Stimulated activated CD4-positive, alpha-beta T cell treated with anti-CD3 and anti-CD28 coated beads, Interleukin-15, amount 100 ng/mL, for 48 hours (primary cell): Measurements from ENCODE around the gene ASPSCR1.
A peak's percentile ranks its signal among the peaks of the same experiment; 100 is the strongest.
"Not testable (repeated sequence)": the region's sequence is repeated elsewhere in the genome, so short reads cannot be mapped to it uniquely, and the experiment has no call there.

Experiments used
- DNase-seq, 2 donors: peaks; one replicate each; pipeline ENCODE4 v3.0.0-alpha.2; 2020; ENCODE audit warnings: low read depth in 2 of 2

Gene ASPSCR1

DNA sequence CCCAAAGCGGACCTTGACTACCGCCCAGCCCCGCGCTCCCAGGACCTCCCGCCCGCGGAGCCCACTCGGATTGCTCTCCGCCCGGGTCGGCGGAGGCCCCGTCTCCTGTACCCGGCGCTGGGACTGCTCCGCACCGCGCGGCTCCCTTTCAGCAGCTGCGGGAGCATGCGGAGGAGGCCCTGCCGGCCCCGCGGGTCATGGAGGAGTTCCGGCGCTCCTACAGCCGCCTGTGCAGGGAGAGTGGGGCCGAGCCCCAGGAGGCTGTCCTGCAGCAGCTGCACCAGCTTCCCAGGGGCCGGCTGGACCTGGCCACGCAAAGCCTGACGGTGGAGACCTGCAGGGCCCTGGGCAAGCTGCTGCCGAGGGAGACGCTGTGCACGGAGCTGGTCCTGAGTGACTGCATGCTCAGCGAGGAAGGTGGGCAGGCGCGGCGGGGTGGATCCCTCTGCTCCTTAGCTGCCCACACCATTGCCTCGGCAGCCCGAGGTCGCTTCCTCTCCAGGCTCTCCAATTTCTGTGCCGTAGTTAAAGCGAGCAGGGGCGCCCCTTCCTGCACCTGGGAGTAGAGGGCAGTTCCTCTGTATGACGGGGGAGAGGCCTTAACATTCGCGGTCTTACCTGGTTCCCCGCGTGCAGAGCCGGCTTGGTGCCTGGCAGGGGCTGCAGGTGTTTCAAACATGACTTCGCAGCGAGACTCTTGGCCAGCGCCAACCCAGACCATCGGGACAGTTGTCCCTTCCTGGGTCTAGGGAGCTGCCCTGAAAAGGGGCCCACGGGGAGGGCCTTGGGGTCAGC is 46.2 kb downstream of the ASPSCR1 start:
- DNase-seq: no peak

DNA sequence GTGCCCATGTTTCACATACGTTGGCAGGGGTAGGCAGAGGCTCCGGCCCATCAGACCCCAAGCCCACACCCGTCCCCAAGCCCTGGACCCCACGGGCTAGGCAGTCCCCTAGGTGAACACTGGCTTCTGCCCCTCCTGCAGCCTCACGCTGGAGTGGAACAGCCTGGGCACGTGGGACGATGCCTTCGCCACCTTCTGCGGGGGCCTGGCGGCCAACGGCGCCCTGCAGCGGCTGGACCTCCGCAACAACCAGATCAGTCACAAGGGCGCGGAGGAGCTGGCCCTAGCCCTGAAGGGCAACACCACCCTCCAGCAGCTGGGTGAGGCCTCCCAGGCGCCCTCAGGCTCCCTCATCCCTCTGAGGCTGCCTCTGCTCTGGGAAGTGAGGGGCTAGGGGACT is 47.4 kb downstream of the ASPSCR1 start:
- no peak for DNase-seq

DNA sequence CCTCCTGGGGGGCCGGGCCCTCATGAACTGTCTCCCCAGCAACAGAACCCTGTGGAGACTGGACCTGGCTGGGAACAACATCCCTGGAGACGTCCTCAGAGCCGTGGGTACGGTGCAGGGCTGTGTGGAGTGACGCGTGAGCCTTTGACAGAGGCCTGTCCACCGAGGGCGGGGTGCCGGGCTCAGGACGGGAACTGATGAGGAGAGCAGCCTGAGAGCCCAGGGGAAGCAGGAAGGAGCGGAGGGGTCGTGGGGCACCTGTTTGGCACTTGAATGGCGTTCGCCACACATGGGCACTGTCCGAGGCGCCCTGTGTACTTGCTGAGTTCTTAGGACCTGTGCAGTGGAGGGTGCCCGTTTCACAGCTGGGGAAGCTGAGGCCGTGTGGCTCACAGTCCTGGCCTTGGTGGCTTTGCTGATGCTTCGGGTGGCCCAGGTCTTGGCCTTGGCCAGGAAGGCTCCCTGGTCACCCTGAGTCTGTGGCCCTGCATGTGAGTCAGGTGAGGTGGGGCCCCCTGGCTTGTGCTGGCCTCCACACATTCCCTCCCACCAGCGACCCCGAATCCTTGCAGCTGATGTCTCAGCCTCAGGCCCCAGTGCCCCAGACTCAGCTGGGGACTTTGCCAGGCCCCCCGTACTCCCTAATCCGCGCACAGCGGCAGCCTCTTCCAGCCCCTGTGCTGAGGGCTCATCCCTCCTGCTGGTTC is 48.1 kb downstream of the ASPSCR1 start:
- no peak for DNase-seq

DNA sequence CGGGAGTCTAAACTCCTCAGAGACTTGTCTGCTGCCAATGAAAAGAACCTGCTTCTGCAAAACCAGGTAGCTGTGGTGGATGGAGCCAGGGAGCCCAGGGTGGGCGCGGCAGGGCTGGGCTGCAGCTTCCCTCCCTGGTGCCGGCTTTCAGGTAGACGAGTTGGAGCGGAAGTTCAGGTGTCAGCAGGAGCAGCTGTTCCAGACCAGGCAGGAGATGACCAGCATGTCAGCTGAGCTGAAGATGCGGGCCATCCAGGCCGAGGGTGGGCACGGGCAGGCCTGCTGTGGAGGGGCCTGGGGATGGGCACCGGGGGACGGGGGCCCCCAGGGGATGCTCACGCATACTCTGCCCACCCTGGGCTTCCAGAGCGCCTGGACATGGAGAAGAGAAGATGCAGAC is 50.8 kb downstream of the ASPSCR1 start:
- DNase-seq: no peak

DNA sequence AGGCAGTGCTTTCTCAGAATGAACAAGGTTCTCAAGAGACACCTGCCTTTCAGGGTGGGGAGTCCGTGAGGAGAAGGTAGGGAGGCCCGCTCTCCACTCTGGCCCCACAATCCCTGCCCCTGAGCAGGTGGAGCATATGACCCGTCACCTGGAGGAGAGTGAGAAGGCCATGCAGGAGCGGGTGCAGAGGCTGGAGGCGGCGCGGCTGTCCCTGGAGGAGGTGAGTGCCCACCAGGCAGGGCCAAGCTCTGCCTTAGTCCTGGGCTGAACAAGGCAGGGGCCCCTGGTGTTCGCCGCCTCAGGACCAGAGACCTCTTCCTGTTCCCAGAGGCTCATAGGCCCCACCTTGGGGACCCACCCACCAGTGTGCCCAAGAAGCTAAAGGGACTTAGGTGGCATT is 51.5 kb downstream of the ASPSCR1 start:
- DNase-seq: no peak

DNA sequence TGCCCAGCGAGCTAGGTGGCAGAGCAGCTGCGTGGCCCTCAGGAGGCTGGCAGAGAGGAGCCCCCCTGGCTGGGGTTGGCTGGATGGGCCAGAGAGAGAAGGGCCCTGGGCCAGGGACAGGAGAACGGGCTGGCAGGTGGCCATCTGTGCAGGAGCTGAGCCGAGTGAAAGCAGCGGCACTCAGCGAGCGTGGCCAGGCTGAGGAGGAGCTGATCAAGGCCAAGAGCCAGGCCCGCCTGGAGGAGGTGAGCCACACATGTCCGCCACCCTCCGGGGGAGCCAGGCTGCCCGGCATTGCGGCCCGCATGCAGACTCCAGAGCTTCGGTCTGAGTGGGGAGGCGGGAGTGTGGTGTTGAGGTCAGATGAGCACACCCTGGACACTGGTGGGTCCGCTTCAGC is 52.0 kb downstream of the ASPSCR1 start:
- no peak for DNase-seq

DNA sequence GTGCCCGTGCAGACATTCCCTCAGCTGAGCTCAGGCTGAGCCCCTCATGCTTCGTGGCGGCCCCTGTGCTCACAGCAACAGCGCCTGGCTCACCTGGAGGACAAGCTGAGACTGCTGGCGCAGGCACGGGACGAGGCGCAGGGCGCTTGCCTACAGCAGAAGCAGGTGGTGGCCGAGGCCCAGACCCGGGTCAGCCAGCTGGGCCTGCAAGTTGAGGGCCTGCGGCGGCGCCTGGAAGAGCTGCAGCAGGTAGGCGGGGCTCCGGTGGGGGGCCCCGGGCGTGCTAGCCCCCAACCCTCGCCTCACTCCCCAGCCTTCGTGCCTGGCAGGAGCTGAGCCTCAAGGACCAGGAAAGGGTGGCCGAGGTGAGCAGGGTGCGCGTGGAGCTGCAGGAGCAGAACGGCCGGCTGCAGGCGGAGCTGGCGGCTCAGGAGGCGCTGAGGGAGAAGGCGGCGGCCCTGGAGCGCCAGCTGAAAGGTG is 52.6 kb downstream of the ASPSCR1 start:
- DNase-seq: no peak

DNA sequence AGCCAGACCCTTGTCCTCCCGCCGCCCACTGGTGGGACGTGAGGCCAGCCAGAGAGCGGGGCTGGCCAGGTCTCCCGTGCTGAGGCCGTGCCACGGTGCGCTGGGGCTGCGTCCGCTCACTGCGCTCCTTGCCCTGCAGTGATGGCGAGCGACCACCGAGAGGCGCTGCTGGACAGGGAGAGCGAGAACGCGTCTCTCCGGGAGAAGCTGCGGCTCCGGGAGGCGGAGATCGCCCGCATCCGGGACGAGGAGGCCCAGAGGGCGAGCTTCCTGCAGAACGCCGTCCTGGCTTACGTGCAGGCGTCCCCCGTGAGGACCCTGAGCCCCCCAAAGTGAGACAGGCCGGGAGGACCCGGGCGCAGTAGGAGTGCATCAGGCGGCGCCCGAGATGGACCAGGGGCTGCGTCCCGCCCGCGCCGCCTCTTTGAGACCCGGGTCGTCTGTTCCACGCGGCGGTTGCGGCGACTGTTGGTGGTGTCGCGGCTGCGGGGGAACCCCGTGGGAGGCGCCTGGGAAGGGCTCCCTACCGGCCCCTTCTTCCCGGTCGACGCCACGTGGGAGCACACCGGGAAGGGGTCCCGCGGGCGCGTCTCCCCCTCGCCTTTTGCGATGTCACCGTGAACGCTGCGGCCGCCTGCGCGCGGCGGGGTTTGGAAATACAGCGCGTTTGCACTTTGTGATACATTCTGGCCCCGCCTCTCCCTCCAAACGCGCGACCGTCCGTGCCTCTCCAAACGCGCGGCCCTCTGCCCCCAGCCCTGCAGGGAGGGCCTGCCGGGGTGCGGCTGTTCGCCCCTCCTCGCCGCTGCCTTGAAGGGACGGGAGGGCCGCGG is 53.3 kb downstream of the ASPSCR1 start:
- DNase-seq: peak; percentile 69 to 83

DNA sequence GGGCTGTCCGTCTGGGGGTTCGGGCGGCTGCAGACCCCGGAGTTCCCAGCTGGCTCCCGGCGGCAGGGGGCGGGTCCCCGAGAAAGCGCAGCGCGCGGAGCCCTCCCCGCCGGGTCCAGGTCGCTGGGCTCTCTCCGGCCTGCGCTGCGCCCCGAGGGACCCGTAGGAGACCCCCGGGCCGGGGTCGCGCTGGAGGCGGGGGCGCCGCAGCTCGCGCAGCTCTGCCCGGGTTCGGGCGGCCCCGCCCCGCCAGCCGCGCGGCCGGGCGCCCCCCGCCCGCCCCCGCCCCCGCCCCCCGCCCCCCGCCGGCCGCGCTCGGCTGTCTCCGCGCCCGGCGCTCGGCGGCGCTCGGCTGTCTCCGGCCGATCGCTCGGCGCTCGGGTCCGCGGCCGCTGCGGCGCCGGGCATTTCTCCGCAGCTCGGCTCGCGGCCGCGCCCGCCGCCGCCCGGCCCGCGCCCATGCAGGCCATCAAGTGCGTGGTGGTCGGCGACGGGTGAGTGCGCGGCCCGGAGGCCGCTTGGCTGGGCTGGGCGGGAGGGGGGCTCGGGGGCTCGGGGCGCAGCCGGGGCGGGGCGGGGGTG is 54.0 kb downstream of the ASPSCR1 start, which contains the start of gene RAC3:
TSS of gene RAC3 (plus strand) at position 376 of the 582 bp plus-strand sequence. CDS start at position 460, 84 bp downstream.
- no peak for DNase-seq

DNA sequence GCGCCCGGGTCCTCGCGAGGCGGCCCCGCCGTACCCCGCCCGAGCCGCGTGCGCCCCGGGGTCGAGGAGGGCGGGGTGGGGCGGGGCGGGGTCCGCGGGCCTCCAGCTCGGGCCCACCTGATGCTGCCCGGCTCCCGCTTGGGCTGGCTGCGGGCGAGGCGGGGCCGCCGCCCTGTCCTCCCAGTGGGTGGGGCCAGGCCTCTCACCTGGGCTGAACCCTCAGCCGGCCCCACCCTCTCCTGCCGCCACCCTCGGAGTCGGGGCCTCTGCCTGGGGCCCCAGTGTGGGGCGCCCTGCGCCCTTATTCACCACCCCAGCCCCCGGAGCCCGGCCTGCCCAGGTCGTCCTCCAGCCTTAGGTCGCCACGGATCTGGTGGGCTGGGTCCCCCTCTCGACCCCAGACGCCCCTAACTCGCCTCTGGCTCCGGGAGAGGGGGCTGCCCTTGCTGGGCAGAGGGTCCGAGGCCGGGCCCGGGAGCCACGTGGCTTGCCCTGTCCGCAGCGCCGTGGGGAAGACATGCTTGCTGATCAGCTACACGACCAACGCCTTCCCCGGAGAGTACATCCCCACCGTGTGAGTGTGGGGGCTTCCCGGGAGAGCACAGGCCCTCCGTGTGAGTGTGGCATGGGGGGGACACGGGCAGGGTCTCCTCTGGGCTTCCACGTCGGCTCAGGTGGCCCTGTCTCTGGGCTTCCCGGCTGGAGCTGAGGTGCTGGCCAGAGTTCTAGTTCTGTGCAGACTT is 54.6 kb downstream of the ASPSCR1 start:
- DNase-seq: peak in 1 of 2 donors; percentile 55

DNA sequence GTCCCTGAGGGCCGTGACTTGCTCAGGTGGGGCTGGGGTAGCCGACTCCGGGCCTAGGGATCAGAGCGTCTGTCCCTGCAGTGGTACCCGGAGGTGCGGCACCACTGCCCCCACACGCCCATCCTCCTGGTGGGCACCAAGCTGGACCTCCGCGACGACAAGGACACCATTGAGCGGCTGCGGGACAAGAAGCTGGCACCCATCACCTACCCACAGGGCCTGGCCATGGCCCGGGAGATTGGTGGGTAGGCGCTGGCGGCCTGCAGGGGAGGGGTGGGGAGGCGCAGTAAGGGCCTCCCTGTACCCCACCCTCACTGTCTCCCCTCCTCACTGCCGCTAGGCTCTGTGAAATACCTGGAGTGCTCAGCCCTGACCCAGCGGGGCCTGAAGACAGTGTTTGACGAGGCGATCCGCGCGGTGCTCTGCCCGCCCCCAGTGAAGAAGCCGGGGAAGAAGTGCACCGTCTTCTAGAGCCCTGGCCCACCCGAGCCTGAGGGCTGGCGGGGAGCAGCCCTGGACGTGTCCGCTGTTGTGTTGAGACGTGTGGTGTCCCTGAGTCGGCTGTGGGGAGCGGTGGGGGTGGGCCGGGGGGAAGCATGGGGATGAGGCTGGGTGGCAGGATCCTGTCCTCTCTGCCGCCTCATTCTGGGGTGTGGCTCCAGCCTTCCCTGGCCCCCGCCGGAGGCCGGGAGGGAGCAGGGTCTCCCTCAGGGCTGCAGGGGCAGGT is 56.1 kb downstream of the ASPSCR1 start:
- no peak for DNase-seq

DNA sequence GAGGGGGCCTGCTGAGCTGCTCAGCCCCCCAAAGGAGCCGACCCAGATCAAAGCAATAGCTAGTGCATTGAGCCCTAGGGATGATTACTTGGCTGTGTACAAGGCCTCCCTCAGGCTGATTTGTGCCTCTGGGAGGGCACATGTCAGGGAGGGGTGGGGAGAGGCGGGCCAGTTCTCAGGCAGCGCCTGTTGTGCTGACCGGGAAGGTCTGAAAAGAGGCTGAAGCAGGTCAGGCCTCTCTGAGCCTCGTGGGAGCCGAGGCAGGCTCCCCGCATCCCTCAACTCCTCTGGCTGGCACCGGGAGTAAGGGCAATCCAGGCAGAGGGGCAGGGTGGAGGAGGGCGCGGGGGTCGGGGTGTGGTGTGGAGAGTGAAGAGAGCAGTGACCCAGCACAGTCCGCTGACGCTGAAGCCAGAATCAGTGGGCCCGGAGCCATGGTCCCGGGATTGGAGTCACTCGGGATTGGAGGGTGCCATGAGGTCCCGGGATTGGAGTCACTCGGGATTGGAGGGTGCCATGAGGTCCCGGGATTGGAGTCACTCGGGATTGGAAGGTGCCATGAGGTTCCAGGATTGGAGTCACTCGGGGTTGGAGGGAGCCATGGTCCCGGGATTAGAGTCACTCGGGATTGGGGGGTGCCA is 57.1 kb downstream of the ASPSCR1 start:
- no peak for DNase-seq

DNA sequence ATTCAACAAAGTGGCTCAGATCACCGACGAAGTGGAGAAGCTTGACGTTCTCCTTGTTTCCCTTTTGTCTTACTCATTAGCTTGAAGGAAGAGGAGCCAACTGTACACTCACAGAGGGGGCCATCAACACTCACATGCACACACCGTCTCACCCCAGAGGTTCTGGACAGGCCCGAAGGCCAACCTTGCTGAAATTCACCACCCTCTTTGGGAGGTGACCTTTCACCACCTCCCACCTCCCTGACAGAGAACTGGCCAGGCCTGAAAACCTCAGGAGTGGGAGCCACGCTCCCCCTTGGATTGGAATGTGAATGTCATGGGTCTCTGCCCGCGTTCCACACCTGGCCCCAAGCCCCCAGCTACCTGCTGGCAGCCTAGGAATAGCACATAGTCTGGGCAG is 58.1 kb downstream of the ASPSCR1 start:
- no peak for DNase-seq

DNA sequence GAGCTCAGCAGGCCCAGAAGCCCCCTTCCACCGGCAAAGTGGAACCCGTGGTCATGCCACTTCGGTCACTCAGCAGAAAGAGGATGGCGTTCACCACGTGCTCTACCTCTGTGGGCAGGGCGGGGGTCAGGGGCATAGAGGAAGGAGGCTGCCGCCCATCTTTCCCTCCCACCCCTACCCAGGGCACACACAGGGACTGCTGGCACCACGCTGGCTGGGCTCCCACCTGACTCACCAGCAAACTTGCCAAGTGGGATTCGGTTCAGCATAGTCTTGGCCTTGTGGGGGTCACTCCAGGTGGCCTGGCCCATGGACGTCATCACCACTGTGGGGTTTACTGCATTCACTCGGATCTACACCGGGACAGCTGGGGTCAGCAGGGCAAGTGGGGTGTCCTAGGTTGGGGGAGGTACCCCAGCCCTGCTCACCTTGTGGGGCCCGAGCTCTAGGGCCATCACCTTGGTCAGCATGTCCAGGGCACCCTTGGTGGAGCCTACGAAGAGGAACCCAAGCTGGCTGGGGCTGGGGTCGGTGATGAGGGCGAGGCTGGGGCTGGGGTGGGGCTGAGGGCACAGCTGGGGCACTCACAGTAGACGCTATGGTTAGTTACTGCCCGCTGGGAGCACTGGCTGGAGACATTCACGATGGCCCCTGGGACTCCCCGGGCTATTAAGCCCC is 58.7 kb downstream of the ASPSCR1 start:
- DNase-seq: no peak

DNA sequence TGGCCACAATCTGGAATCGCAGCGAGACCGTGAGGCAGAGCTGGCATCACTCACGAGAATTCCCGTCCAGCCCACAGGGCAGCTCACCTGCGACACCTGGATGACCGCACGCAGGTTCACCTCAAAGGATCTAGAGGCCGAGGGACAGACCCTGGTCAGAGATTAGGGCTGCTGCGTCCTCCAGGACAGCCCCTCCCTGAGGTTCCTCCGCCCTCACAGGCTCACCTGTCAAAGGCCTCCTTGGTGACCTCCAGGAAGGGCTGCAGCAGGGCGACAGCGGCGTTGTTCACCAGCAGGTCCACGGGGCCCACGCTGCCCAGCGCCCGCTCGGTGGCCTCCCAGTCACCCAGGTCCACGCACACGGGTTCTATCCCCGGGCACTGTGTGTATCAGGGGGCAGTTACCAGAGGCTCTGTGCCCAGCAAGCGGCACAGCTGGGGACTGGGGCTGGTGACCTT is 59.2 kb downstream of the ASPSCR1 start:
- no peak for DNase-seq

DNA sequence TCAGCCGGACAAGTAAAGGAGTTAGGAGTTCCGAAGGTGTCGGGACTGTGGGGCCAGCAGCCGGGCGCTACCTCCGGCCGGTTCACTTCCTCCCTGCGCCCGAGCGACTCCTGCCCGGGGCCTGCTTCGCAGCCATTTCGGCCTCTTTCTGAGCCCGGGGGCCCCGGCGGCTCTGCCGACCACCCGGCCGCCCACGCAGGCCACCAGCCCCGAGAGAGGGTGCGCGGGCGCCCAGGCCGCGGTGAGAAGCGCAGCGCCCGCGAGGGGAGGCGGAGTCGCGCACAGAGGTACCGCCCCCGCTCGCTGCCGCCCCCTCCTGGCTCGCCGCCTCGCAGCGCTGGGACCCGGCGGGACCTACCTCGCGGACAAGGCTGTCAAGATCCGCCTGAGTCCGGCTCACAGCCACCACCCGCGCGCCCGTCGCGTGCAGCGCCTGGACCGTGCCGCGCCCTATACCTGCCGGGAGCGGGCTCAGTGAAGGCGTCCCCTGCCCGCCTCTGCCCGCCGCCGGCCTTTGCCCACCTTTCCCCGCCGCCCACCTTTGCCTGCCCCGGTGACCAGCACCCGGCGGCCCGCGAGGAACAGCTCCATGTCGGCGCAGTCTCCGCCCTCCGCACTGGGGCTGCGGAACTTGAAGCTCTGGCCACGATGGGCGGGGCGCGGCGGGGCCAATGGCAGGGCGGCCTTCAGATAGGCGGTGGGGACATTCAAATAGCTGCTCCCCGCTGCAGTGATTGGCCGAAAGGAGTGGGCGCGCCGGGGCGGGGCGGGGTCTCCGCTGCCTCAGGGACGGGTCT is 59.9 kb downstream of the ASPSCR1 start, which contains the start of gene DCXR:
TSS of gene DCXR (minus strand) at position 606 of the 797 bp plus-strand sequence. CDS start at position 591, 15 bp downstream.
- DNase-seq: peak; percentile 91 to 95

DNA sequence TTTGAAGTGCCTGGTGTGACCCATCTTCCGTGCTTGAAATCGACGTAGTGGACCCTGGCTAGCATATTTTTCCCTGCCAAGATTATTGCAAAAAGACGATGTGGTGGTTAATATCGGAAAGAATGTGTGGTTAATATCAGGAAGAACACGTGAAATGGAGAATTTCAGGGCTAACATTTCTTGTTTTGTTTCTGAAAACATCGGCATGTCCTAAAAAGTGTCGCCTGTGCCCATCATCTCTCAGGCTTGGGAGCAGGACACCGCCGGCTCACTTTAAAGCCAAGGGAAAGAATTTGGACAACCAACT is 60.4 kb downstream of the ASPSCR1 start:
- no peak for DNase-seq

DNA sequence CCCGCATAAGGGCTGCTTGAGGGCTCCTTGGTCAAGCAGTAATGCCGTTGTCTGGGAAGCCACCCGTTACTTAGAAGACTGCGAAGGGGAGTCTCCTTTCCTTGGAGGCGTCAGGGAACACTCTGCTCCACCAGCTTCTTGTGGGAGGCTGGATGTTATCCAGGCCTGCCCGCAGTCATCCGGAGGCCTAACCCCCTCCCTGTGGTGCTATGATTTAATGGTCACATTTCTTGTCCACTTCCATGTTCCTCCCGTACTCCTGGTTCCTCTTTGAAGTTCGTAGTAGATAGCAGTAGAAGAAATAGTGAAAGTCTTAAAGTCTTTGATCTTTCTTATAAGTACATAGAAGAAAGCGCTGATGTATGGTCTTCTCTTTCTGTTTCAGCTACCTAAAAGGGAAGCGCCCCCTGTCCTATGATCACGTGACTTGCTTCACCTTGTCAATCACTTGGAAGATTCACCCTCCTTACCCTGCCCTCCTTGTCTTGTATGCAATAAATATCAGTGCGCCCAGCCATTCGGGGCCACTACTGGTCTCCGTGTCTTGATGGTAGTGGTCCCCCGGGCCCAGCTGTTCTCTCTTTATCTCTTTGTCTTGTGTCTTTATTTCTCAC is 61.5 kb downstream of the ASPSCR1 start:
- DNase-seq: not testable (repeated sequence)
